Neural progenitor cell (in vitro differentiated cells): ENCODE measurements around the gene PIP5K1B.

ENCODE experiments used
- CTCF ChIP-seq: fragments of 200-600 bp; sonication (generic); IDR thresholded peaks from 2 replicates; pipeline ENCODE4 v1.5.1; 2017; ENCODE audit warnings: antibody characterized with exemption, mild to moderate bottlenecking
- EZH2 ChIP-seq: fragments of 200-600 bp; sonication (generic); IDR thresholded peaks from 2 replicates; pipeline ENCODE4 v1.6.1; 2017; ENCODE audit warnings: antibody characterized with exemption, mild to moderate bottlenecking, moderate library complexity
- EZH2phosphoT487 ChIP-seq: fragments of 200-600 bp; sonication (generic); IDR thresholded peaks from 2 replicates; pipeline ENCODE4 v1.6.1; 2017; ENCODE audit warnings: antibody characterized with exemption

GRCh38 chr9:68838245-68838644 is 133.2 kb downstream of the PIP5K1B start:
- TF ChIP-seq CTCF (no peak), EZH2phosphoT487 (no peak), EZH2 (no peak)
